Mucosa of rectum (tissue), 2 donors: ENCODE data around the gene DCDC2B.
"Not testable (repeated sequence)": the region's sequence is repeated elsewhere in the genome, so short reads cannot be mapped to it uniquely, and the experiment has no call there.

Source experiments
- H3K27ac ChIP-seq, 2 donors: one replicate each; pipeline ENCODE4 v1.7.0; 2013; ENCODE audit warnings: inconsistent platforms in 2 of 2, low read depth in 2 of 2, low read length in 2 of 2
- H3K27me3 ChIP-seq, 2 donors: one replicate each; pipeline ENCODE4 v1.7.0; 2013; ENCODE audit warnings: low read length in 2 of 2; ENCODE audit not compliant: control insufficient read depth in 2 of 2, insufficient read depth in 2 of 2
- H3K36me3 ChIP-seq, 2 donors: one replicate each; pipeline ENCODE4 v1.7.0; 2013; ENCODE audit warnings: low read length in 2 of 2; ENCODE audit not compliant: control insufficient read depth in 2 of 2, insufficient read depth in 2 of 2
- H3K4me1 ChIP-seq, 2 donors: one replicate each; pipeline ENCODE4 v1.7.0; 2013; ENCODE audit warnings: low read length in 2 of 2, mild to moderate bottlenecking in 1 of 2; ENCODE audit not compliant: control insufficient read depth in 2 of 2, insufficient read depth in 2 of 2
- H3K4me3 ChIP-seq, 2 donors: one replicate each; pipeline ENCODE4 v1.7.0; 2013; ENCODE audit warnings: low read length in 2 of 2
- H3K9ac ChIP-seq, 2 donors: one replicate each; pipeline ENCODE4 v1.7.0; 2013; ENCODE audit warnings: low read length in 2 of 2, low read depth in 1 of 2, mild to moderate bottlenecking in 1 of 2
- H3K9me3 ChIP-seq, 2 donors: one replicate each; pipeline ENCODE4 v1.7.0; 2013; ENCODE audit warnings: low read length in 2 of 2; ENCODE audit not compliant: control insufficient read depth in 2 of 2
- donor health status: healthy.
- donor health status: Normal muscosa, but diverticular disease.

The DCDC2B gene

GRCh38 chr1:32250893-32251716 lies 42.2 kb downstream of the DCDC2B start, which contains the start of gene LCK:
Gene LCK (plus strand): TSS chr1:32251265. CDS start chr1:32274330, 23,065 bp downstream.
- Histone ChIP-seq H3K4me3 (peak within 1 kb of the TSS; percentile 12 to 69), H3K27ac (peak within 1 kb of the TSS; percentile 58 to 85), H3K9me3 (no peaks in the 10 kb centered on the region), H3K4me1 (peaks cover 12 to 28% of the 10 kb centered on the region in 2 donors), H3K36me3 (no peaks in the 10 kb centered on the region), H3K27me3 (no peaks in the 10 kb centered on the region), H3K9ac (peak within 1 kb of the TSS in 1 of 2 donors; percentile 68)

- H3K9ac ChIP-seq, result no peak overlapping the region
- H3K4me3 ChIP-seq, result no peak overlapping the region
- no peaks in the 10 kb centered on the region for H3K36me3 ChIP-seq
- no peaks in the 10 kb centered on the region for H3K9me3 ChIP-seq
- H3K27ac ChIP-seq, result no peak overlapping the region
- H3K27me3 ChIP-seq, result no peaks in the 10 kb centered on the region
- H3K4me1 ChIP-seq, result peaks cover 0 to 11% of the 10 kb centered on the region in 2 donors
Measured at GRCh38 chr1:32255072-32256071, 46.5 kb downstream of the DCDC2B start.

- H3K27me3 ChIP-seq, result no peaks in the 10 kb centered on the region
- H3K4me1 ChIP-seq, result peaks cover 0 to 3% of the 10 kb centered on the region in 2 donors
- H3K36me3 ChIP-seq, result no peaks in the 10 kb centered on the region
- no peak overlapping the region for H3K9ac ChIP-seq
- H3K9me3 ChIP-seq, result no peaks in the 10 kb centered on the region
- no peak overlapping the region for H3K27ac ChIP-seq
- no peak overlapping the region for H3K4me3 ChIP-seq
Measured at GRCh38 chr1:32256473-32257226, 47.8 kb downstream of the DCDC2B start.

GRCh38 chr1:32257227-32257508 lies 48.3 kb downstream of the DCDC2B start:
- Histone ChIP-seq H3K9me3 (no peaks in the 10 kb centered on the region), H3K4me3 (no peak overlapping the region), H3K9ac (no peak overlapping the region), H3K27ac (no peak overlapping the region), H3K4me1 (peaks cover 0 to 3% of the 10 kb centered on the region in 2 donors), H3K27me3 (no peaks in the 10 kb centered on the region), H3K36me3 (no peaks in the 10 kb centered on the region)

GRCh38 chr1:32263236-32263593 lies 54.3 kb downstream of the DCDC2B start:
- H3K9ac ChIP-seq, H3K9me3 ChIP-seq, H3K4me3 ChIP-seq, H3K27ac ChIP-seq, H3K36me3 ChIP-seq, H3K27me3 ChIP-seq, H3K4me1 ChIP-seq: not testable (repeated sequence)

- Histone ChIP-seq H3K9ac (no peak overlapping the region), H3K27ac (no peak overlapping the region), H3K27me3 (no peaks in the 10 kb centered on the region), H3K4me1 (no peaks in the 10 kb centered on the region), H3K4me3 (no peak overlapping the region), H3K36me3 (no peaks in the 10 kb centered on the region), H3K9me3 (no peaks in the 10 kb centered on the region)
Measured at GRCh38 chr1:32263744-32264143, 54.9 kb downstream of the DCDC2B start.
